Fibroblast of lung (primary cell): ENCODE data around the gene ELFN2. TPM values are rescaled to one million over a fixed set of nuclear protein-coding genes. Genes with fewer than 3 reads are reported as not detected.
A peak's percentile ranks its signal among the peaks of the same experiment; 100 is the strongest.

Experiments used
- DNase-seq, 2 donors: peaks; one replicate each; pipeline versions ENCODE4 v3.0.0 to v3.0.0-alpha.2; 2010; ENCODE audit warnings: low read depth in 2 of 2
- H2AFZ ChIP-seq: 2 replicates; pipeline ENCODE4 v1.5.1; 2012; ENCODE audit warnings: low read length, control low read depth, inconsistent platforms
- H3K27ac ChIP-seq: 2 replicates; pipeline ENCODE4 v1.5.1; 2011; ENCODE audit warnings: low read length, control low read depth; ENCODE audit not compliant: insufficient read depth
- H3K27me3 ChIP-seq: 2 replicates; pipeline ENCODE4 v1.5.1; 2011; ENCODE audit warnings: mild to moderate bottlenecking, low read length; ENCODE audit not compliant: control insufficient read depth, insufficient read depth
- H3K36me3 ChIP-seq: 2 replicates; pipeline ENCODE4 v1.5.1; 2011; ENCODE audit warnings: low read length; ENCODE audit not compliant: control insufficient read depth, insufficient read depth
- H3K4me1 ChIP-seq: 2 replicates; pipeline ENCODE4 v1.5.1; 2011; ENCODE audit warnings: low read length; ENCODE audit not compliant: control insufficient read depth, insufficient read depth; ENCODE audit errors: extremely low read depth
- H3K4me2 ChIP-seq: 2 replicates; pipeline ENCODE4 v1.5.1; 2011; ENCODE audit warnings: low read length, control low read depth; ENCODE audit not compliant: insufficient read depth; ENCODE audit errors: extremely low read depth
- H3K4me3 ChIP-seq, 4 experiments: fragments of 200-600 bp in 1 of 4; sonication (generic) in 1 of 4; replicated peaks in 1 of 4; 2 replicates each; pipeline ENCODE4 v1.5.1; 2011 to 2016; ENCODE audit warnings: low read length in 4 of 4, low read depth in 3 of 4, mild to moderate bottlenecking in 3 of 4, control low read depth in 2 of 4, inconsistent platforms in 1 of 4, mixed read lengths in 1 of 4; ENCODE audit not compliant: insufficient read depth in 1 of 4; ENCODE audit errors: control extremely low read depth in 1 of 4
- H3K79me2 ChIP-seq: 2 replicates; pipeline ENCODE4 v1.5.1; 2012; ENCODE audit warnings: mild to moderate bottlenecking, low read length, inconsistent platforms; ENCODE audit not compliant: control insufficient read depth, insufficient read depth
- H3K9ac ChIP-seq: 2 replicates; pipeline ENCODE4 v1.5.1; 2011; ENCODE audit warnings: mild to moderate bottlenecking, low read length, control low read depth; ENCODE audit not compliant: insufficient read depth
- H3K9me3 ChIP-seq: 2 replicates; pipeline ENCODE4 v1.5.1; 2012; ENCODE audit warnings: low read depth, low read length; ENCODE audit not compliant: control insufficient read depth, insufficient read depth
- H4K20me1 ChIP-seq: 2 replicates; pipeline ENCODE4 v1.5.1; 2011; ENCODE audit warnings: low read length; ENCODE audit not compliant: control insufficient read depth, insufficient read depth; ENCODE audit errors: extremely low read depth
- EZH2 ChIP-seq: IDR thresholded peaks from 2 replicates; pipeline ENCODE4 v1.5.1; 2012; ENCODE audit warnings: low read length, control low read depth, mild to moderate bottlenecking; ENCODE audit errors: missing control alignments
- polyA plus RNA-seq, 2 donors: library from polyadenylated mRNA; depleted of rRNA in 1 of 2; stranded (reverse) in 1 of 2; unstranded in 1 of 2; fragments of >200 nt; gene quantifications; 2 replicates each; pipeline ENCODE4 v1.2.1, GENCODE V29; 2011 to 2012; ENCODE audit warnings: missing spikeins in 1 of 2
- total RNA-seq: library from RNA; depleted of rRNA; stranded (reverse); fragments of >200 nt; gene quantifications from 2 replicates; pipeline ENCODE4 v1.2.1, GENCODE V29; 2014
- TF ChIP-seq, protein P1 (sequence below), 2 donors: IDR thresholded peaks in 1 of 2; conservative IDR thresholded peaks in 1 of 2; 1 replicate in 1 of 2; 2 replicates in 1 of 2; pipeline ENCODE4 v1.5.1; 2011 to 2012; ENCODE audit warnings: low read length in 2 of 2, control low read depth in 1 of 2, inconsistent platforms in 1 of 2, low read depth in 1 of 2, mild to moderate bottlenecking in 1 of 2

The ELFN2 gene
- total and polyA plus RNA-seq, 2 donors (not counting 1 experiment from before 2014, with no cell fraction given): under 0.01 to 0.02 TPM

DNA sequence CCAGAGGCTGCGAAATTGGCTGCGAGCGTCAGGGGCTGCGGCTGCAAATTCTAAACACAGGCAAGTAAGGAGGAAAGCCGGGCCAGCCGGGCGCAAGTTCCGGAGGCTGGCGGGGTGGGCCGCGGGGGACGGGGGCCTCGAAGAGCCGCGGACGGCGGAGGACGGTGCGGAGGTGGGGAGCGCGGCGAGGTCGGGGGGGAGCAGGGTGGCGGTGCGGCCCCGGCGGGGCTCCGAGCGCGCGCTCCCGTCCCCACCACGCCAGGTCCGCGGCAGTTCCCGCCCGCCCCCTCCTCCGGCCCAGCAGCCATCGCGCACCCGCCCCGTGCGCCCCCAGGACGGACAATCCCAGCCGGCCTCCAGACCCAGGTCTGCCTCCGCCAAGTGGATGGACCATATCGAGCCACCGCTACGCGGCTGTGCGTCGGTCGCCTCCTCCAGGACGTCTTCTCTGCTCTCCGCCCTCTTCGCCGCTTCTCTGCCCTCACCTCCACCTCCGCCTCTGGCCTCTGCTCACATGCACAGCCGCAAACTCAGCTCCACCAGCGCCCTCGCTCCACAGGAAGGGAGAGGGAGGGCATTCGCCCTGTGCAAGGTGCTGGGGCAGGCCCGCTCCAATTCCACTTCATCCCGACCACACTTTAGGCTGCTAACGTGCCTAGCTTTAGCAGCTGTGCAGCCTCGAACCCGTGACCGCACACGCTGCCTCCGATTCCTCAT lies 7.2 kb downstream of the ELFN2 start:
- H3K4me2 ChIP-seq: peak overlapping the region; percentile 35
- H3K27ac ChIP-seq: no peak overlapping the region
- no peak overlapping the region for H2AFZ ChIP-seq
- peak in 1 of 2 donors; percentile 36 for DNase-seq
- H3K4me1 ChIP-seq: no peaks in the 10 kb centered on the region
- no peak overlapping the region for H3K9ac ChIP-seq
- H4K20me1 ChIP-seq: no peaks in the 10 kb centered on the region
- H3K4me3 ChIP-seq: peak overlapping the region in 2 of 4 experiments; percentile 14 to 28
- H3K27me3 ChIP-seq: peaks cover 27% of the 10 kb centered on the region
- no peaks in the 10 kb centered on the region for H3K9me3 ChIP-seq
- H3K79me2 ChIP-seq: no peaks in the 10 kb centered on the region
- H3K36me3 ChIP-seq: no peaks in the 10 kb centered on the region
- TF ChIP-seq EZH2: peak; percentile 98
- TF ChIP-seq, protein P1, sequence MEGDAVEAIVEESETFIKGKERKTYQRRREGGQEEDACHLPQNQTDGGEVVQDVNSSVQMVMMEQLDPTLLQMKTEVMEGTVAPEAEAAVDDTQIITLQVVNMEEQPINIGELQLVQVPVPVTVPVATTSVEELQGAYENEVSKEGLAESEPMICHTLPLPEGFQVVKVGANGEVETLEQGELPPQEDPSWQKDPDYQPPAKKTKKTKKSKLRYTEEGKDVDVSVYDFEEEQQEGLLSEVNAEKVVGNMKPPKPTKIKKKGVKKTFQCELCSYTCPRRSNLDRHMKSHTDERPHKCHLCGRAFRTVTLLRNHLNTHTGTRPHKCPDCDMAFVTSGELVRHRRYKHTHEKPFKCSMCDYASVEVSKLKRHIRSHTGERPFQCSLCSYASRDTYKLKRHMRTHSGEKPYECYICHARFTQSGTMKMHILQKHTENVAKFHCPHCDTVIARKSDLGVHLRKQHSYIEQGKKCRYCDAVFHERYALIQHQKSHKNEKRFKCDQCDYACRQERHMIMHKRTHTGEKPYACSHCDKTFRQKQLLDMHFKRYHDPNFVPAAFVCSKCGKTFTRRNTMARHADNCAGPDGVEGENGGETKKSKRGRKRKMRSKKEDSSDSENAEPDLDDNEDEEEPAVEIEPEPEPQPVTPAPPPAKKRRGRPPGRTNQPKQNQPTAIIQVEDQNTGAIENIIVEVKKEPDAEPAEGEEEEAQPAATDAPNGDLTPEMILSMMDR (conservative IDR thresholded peaks at IDR 0.05 in 1 of 2, IDR thresholded peaks at IDR 0.05 in 1 of 2; ENCODE audit: low read depth in 1 of 2, low read length in 2 of 2): no peak

DNA sequence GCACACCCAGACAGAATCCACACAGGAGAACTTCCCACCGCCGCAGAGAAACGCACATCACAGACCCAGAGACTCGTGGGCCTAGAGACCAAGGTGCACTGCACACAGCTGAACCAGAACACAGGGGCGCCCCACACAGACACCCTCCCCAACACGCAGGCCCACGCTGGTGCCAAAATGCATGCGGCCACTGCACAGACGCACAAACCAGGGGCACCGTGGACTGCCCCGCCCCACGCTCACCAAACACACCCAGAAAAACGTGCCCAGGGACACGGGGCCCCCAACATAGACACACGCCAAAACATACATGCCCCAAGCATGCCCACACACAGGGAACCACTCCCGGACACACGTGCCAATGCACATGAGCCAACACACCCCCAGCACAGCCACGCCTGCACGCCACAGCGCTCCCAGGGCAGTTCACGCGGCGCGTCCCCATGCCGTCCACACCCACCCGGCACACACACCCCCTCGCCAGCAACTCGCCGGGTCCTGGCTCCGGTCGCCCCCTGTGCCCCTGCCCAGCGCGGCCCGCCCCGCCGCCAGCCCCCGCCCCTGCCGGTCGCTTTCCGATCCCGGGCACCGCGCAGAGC lies 7.8 kb downstream of the ELFN2 start:
- no peak overlapping the region for H3K9ac ChIP-seq
- H3K27me3 ChIP-seq: peaks cover 32% of the 10 kb centered on the region
- H3K79me2 ChIP-seq: no peaks in the 10 kb centered on the region
- no peak overlapping the region for H2AFZ ChIP-seq
- no peak for DNase-seq
- H3K36me3 ChIP-seq: no peaks in the 10 kb centered on the region
- peak overlapping the region; percentile 25 for H3K4me2 ChIP-seq
- H3K4me3 ChIP-seq: peak overlapping the region in 1 of 4 experiments; percentile 14
- H4K20me1 ChIP-seq: no peaks in the 10 kb centered on the region
- no peaks in the 10 kb centered on the region for H3K4me1 ChIP-seq
- H3K27ac ChIP-seq: no peak overlapping the region
- no peaks in the 10 kb centered on the region for H3K9me3 ChIP-seq
- TF ChIP-seq EZH2: peak; percentile 80
- TF ChIP-seq, protein P1 (conservative IDR thresholded peaks at IDR 0.05 in 1 of 2, IDR thresholded peaks at IDR 0.05 in 1 of 2; ENCODE audit: low read depth in 1 of 2, low read length in 2 of 2): no peak

DNA sequence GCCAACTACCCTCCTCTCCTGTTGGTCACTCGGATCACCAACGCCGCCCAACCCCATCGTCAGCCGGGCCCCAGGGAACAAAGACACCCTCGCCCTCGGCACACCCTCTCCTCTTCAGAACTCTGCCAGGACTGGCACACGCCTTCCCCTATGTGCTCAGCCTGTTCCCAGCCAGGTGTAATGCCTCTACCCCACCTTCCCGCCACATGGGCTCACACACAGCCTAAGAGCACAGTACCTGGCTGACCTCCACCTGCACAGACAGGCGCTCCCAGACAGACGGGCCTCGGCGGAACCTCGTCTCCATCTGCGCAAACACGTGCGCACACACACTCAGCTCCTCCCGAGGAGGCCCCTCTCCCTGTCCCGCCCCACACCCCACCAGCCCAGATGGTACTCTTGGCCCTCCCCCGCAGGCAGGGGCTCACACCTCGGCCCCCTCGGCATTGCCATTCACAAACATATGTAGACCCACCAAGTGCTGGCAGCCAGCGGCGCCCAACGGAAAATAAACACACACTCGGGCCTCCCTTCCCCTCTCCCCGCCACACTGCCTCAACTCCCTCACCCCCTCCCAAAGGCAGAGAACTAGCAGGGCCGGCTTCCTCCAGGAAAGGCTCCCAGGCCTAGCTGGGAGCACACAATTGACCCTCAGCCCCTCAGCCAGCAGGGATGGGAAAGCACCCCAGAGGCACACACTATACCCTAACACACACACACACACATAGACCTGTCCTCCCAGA lies 8.5 kb downstream of the ELFN2 start:
- Histone ChIP-seq H2AFZ (no peak overlapping the region), H3K9me3 (no peaks in the 10 kb centered on the region), H3K4me2 (no peak overlapping the region), H3K4me3 (no peak overlapping the region), H3K27me3 (peaks cover 36% of the 10 kb centered on the region), H4K20me1 (no peaks in the 10 kb centered on the region), H3K9ac (no peak overlapping the region), H3K27ac (no peak overlapping the region), H3K79me2 (no peaks in the 10 kb centered on the region), H3K36me3 (no peaks in the 10 kb centered on the region), H3K4me1 (no peaks in the 10 kb centered on the region)
- no peak for DNase-seq
- TF ChIP-seq EZH2: no peak
- TF ChIP-seq, protein P1 (conservative IDR thresholded peaks at IDR 0.05 in 1 of 2, IDR thresholded peaks at IDR 0.05 in 1 of 2; ENCODE audit: low read depth in 1 of 2, low read length in 2 of 2): no peak
